ENCODE data around the gene PDE4D. TPM values are rescaled to one million over a fixed set of nuclear protein-coding genes. Genes with fewer than 3 reads are reported as not detected.

Gene PDE4D
- total RNA-seq, 1 donor from 2014 or later: 50.0 TPM

DNA sequence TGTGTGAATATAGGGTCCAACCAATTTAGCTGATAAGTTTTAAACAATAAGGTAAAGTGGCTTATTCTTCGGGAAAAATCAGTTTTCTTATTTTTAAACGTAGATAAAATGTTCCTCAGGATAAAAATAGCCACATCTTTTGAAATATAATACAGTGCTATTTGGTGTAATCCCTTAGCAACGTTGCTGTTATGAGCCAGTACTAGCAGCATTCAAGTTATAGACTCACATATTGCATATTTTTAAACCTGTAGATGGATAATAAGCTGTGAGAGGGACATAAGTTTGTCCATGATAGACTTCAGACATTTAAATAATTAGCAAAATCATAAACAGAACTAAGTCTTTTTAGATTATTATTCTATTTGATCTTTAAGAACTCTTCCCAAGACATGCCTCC lies 6.3 kb downstream of the PDE4D start:
- peaks cover 43% of the 10 kb centered on the region for H3K27me3 Mint-ChIP-seq
- no peak for DNase-seq (ENCODE audit: extremely low spot score, unreplicated experiment)
- H3K36me3 Mint-ChIP-seq: no peaks in the 10 kb centered on the region
- TF ChIP-seq, protein P1, sequence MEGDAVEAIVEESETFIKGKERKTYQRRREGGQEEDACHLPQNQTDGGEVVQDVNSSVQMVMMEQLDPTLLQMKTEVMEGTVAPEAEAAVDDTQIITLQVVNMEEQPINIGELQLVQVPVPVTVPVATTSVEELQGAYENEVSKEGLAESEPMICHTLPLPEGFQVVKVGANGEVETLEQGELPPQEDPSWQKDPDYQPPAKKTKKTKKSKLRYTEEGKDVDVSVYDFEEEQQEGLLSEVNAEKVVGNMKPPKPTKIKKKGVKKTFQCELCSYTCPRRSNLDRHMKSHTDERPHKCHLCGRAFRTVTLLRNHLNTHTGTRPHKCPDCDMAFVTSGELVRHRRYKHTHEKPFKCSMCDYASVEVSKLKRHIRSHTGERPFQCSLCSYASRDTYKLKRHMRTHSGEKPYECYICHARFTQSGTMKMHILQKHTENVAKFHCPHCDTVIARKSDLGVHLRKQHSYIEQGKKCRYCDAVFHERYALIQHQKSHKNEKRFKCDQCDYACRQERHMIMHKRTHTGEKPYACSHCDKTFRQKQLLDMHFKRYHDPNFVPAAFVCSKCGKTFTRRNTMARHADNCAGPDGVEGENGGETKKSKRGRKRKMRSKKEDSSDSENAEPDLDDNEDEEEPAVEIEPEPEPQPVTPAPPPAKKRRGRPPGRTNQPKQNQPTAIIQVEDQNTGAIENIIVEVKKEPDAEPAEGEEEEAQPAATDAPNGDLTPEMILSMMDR (conservative IDR thresholded peaks at IDR 0.05): no peak
- H3K27ac Mint-ChIP-seq: no peak overlapping the region
- no peak overlapping the region for H3K4me3 Mint-ChIP-seq
- H3K9me3 Mint-ChIP-seq: no peaks in the 10 kb centered on the region
- H3K4me1 Mint-ChIP-seq (ENCODE audit: unreplicated experiment): peaks cover 2% of the 10 kb centered on the region

DNA sequence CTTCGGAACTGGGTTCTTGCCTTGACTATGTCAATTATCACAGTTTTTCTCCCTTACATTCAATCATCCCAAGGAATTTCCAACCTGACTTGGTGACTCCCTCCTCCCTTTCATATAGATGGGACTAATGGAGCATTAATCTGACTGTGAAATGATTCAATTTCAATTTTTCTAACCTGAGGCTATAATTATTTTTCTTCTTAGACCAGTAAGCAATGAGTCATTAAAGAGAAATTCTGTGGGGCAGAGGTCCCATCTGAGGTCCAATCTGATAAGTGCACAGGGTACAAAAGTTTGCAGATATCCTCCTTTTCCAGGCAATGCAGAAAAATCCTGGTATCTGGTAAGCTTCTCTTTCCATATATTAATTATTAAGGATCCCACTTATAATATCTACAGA lies 18.9 kb downstream of the PDE4D start:
- H3K36me3 Mint-ChIP-seq: no peaks in the 10 kb centered on the region
- no peak overlapping the region for H3K4me3 Mint-ChIP-seq
- H3K9me3 Mint-ChIP-seq: no peaks in the 10 kb centered on the region
- DNase-seq (ENCODE audit: extremely low spot score, unreplicated experiment): no peak
- H3K27ac Mint-ChIP-seq: no peak overlapping the region
- no peaks in the 10 kb centered on the region for H3K27me3 Mint-ChIP-seq
- TF ChIP-seq, protein P1 (conservative IDR thresholded peaks at IDR 0.05): no peak
- no peaks in the 10 kb centered on the region for H3K4me1 Mint-ChIP-seq (ENCODE audit: unreplicated experiment)

DNA sequence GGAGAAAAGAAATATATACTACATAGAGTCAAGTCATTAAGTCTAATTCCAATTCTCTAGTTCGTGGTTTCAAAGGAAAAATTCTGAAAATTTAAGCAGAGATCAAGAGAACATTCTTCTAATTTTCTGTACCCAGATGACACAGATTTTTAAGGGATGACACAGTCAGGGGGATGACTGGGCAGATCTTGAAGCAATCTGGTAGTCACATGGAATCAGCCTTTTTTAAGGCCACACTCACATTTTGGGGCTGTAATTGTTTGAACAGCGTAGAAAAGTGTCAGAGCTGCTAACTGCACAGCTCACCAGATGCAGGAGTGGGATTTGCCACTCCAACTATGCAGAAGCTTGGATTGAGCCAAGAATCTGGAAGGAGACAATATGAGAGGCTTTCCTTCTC lies 20.4 kb downstream of the PDE4D start:
- H3K27ac Mint-ChIP-seq: no peak overlapping the region
- no peaks in the 10 kb centered on the region for H3K4me1 Mint-ChIP-seq (ENCODE audit: unreplicated experiment)
- H3K4me3 Mint-ChIP-seq: no peak overlapping the region
- H3K9me3 Mint-ChIP-seq: no peaks in the 10 kb centered on the region
- TF ChIP-seq, protein P1 (conservative IDR thresholded peaks at IDR 0.05): no peak
- DNase-seq (ENCODE audit: extremely low spot score, unreplicated experiment): no peak
- H3K36me3 Mint-ChIP-seq: no peaks in the 10 kb centered on the region
- peaks cover 3% of the 10 kb centered on the region for H3K27me3 Mint-ChIP-seq

DNA sequence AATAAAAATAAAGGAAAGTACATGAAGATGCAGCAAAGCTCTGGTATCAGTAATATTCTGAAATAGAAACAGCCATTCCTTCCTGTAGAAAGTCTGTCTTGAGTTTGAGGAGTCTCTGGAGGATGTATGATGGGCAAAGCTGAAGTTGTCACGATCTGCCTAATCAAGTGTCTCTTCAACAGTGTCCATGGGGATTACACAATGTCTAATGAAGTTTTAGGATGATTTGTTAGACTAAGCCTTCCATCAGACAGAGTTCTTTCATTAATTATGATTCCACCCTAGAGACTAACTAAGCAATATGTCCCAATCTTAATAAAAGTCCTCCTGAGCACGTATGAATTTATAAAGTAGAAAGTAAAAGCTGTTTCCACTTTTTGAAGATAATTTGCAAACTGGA lies 26.9 kb downstream of the PDE4D start:
- Mint-ChIP-seq H3K4me3 (no peak overlapping the region), H3K9me3 (no peaks in the 10 kb centered on the region), H3K27ac (no peak overlapping the region), H3K36me3 (no peaks in the 10 kb centered on the region), H3K27me3 (peaks cover 3% of the 10 kb centered on the region), H3K4me1 (ENCODE audit: unreplicated experiment) (no peaks in the 10 kb centered on the region)
- TF ChIP-seq, protein P1 (conservative IDR thresholded peaks at IDR 0.05): no peak
- no peak for DNase-seq (ENCODE audit: extremely low spot score, unreplicated experiment)

DNA sequence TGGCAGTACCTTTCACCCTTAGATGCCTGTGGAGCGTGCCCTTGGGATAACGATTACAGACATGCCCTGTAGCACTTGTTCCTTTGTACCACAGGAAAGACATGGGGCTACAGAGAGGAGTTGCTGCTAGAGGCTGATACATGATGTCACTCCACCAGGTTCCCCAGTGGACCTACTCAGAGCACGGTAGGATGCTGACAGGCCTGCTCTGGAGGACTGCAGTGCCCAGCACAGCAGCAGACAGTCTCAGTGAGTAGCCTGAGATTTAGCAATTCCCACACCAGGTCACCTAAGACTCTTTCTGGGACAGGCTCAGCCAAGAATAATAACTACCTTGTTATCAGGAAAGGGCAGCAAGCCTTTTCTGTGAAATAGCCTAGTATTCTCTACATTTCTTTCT lies 28.8 kb downstream of the PDE4D start:
- Mint-ChIP-seq H3K27me3 (peaks cover 3% of the 10 kb centered on the region), H3K27ac (no peak overlapping the region), H3K36me3 (no peaks in the 10 kb centered on the region), H3K4me1 (ENCODE audit: unreplicated experiment) (no peaks in the 10 kb centered on the region), H3K9me3 (no peaks in the 10 kb centered on the region), H3K4me3 (no peak overlapping the region)
- TF ChIP-seq, protein P1 (conservative IDR thresholded peaks at IDR 0.05): no peak
- no peak for DNase-seq (ENCODE audit: extremely low spot score, unreplicated experiment)

DNA sequence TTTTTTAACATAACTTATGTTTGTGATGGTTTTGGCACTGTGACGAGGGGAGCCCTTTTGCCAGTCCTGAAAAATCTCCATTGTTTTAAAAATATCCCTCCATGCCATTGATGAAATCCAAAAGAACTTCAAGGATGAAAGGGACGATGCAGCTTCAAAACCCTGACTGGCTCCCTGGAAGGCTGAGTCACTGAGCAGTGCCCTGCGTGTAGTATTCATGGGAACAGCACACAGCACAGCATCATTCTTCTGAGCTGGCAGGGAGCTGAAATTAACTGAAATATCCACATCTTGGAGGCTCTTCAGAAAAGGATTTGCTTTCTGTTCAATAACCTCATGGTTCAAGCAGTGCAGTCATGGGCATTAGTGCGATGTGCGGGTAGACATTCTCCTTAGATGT lies 29.7 kb downstream of the PDE4D start:
- DNase-seq (ENCODE audit: extremely low spot score, unreplicated experiment): no peak

More for the DNA sequence above, 29.7 kb downstream of the PDE4D start:
- no peaks in the 10 kb centered on the region for H3K9me3 Mint-ChIP-seq
- no peaks in the 10 kb centered on the region for H3K27me3 Mint-ChIP-seq
- H3K4me3 Mint-ChIP-seq: no peak overlapping the region
- no peaks in the 10 kb centered on the region for H3K36me3 Mint-ChIP-seq
- H3K4me1 Mint-ChIP-seq (ENCODE audit: unreplicated experiment): no peaks in the 10 kb centered on the region
- TF ChIP-seq, protein P1 (conservative IDR thresholded peaks at IDR 0.05): no peak
- H3K27ac Mint-ChIP-seq: no peak overlapping the region

All from type B pancreatic cell (in vitro differentiated cells).